Activated T-cell treated with anti-CD3 and anti-CD28 coated beads for 48 hours (primary cell): Measurements from ENCODE around the gene CCDC77.
"Not testable (repeated sequence)": the region's sequence is repeated elsewhere in the genome, so short reads cannot be mapped to it uniquely, and the experiment has no call there.

Source experiments
- DNase-seq: peaks from one replicate; pipeline ENCODE4 v3.0.0-alpha.2; 2020; ENCODE audit warnings: low read depth

CCDC77 gene

GRCh38 chr12:401235-402028 lies at the start of gene CCDC77:
TSS of gene CCDC77 (plus strand) at chr12:401644. CDS start at chr12:409384, 7,740 bp downstream.
- peak; percentile 94 for DNase-seq

GRCh38 chr12:356276-356988 lies 45.0 kb upstream of the CCDC77 start:
- no peak for DNase-seq

- DNase-seq: no peak
Observed at GRCh38 chr12:359091-359490, 42.4 kb upstream of the CCDC77 start.

GRCh38 chr12:366820-367219 lies 34.6 kb upstream of the CCDC77 start:
- DNase-seq: no peak

GRCh38 chr12:367972-368371 lies 33.5 kb upstream of the CCDC77 start:
- DNase-seq: no peak

- DNase-seq: not testable (repeated sequence)
Observed at GRCh38 chr12:370739-371485, 30.5 kb upstream of the CCDC77 start.

GRCh38 chr12:386651-387050 lies 14.8 kb upstream of the CCDC77 start:
- no peak for DNase-seq

GRCh38 chr12:388012-388411 lies 13.4 kb upstream of the CCDC77 start:
- no peak for DNase-seq

GRCh38 chr12:388541-389141 lies 12.8 kb upstream of the CCDC77 start:
- peak; percentile 40 for DNase-seq

- peak; percentile 79 for DNase-seq
Observed at GRCh38 chr12:389142-390096, 12.0 kb upstream of the CCDC77 start, which contains the start of gene KDM5A. TSS of gene KDM5A (minus strand) at chr12:389320. CDS start at chr12:389091, 229 bp downstream.

GRCh38 chr12:400828-401227 lies 616 bp upstream of the CCDC77 start:
- DNase-seq: no peak

- no peak for DNase-seq
Observed at GRCh38 chr12:402029-402389, 565 bp downstream of the CCDC77 start.

GRCh38 chr12:414859-415258 lies 13.4 kb downstream of the CCDC77 start:
- no peak for DNase-seq

- no peak for DNase-seq
Observed at GRCh38 chr12:418432-418831, 17.0 kb downstream of the CCDC77 start.

GRCh38 chr12:422526-422925 lies 21.1 kb downstream of the CCDC77 start:
- no peak for DNase-seq

GRCh38 chr12:435737-436136 lies 34.3 kb downstream of the CCDC77 start:
- not testable (repeated sequence) for DNase-seq

GRCh38 chr12:442235-442884 lies 40.9 kb downstream of the CCDC77 start:
- peak; percentile 21 for DNase-seq

GRCh38 chr12:447141-447540 lies 45.7 kb downstream of the CCDC77 start:
- DNase-seq: no peak

- DNase-seq: no peak
Observed at GRCh38 chr12:449203-449602, 47.8 kb downstream of the CCDC77 start.

- no peak for DNase-seq
Observed at GRCh38 chr12:450438-450837, 49.0 kb downstream of the CCDC77 start.
